ENCODE data around the gene ARHGAP10.

The ARHGAP10 gene

DNA sequence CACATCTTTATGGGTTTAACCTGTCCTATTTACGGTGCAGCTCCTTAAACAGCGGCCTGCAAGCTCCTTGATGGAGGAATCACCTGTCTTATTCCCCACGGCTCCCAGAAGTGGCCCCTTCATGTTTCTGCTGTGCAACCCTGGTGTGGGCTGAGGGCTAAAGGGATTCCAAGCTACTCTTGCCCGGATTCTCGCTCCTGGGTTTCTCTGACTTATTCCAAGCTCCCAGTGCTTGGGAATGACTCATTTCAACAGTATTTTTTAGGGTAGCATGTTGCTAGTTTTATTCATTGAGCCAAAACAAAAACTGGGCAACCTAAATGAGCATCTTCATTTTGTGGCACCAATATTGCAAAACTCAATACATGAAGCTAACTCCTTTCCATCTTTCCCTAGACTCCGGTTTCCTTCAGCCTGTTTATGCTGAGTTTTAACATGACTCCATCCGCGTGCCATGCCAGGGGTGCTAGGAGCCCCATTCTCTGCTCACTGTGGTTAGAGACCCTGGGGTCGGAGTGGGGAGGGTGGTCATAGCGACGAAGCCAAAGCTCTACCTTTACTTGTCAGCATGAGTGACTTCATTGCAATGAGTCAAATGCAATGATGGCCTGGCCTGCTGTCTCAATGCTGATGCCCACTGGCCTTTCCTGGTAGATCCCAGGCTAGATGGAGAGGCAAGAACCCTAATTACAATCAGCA is 360.6 kb downstream of the ARHGAP10 start:
- DNase-seq (ENCODE audit: low read depth in 2 of 2) = no peak

DNA sequence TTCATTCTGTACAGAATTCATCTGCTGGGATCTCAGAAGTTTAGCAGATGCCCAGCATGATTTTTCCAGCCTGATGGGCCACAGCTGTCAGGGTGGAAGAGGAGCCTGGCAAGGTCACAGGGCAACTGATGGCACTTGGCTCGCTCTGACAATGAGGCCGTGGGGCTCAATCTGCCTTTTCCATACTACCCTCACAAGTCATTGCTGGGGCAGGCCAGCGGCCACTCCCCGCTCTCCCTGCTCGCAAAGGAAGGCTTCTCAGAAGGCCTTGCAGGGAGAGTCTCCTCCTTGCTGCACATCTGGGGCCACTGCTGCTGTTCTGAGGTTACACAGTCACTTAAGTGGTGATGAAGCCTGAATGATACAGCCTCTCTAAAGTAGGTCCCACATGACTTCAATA is 361.2 kb downstream of the ARHGAP10 start:
- no peak for DNase-seq (ENCODE audit: low read depth in 2 of 2)

DNA sequence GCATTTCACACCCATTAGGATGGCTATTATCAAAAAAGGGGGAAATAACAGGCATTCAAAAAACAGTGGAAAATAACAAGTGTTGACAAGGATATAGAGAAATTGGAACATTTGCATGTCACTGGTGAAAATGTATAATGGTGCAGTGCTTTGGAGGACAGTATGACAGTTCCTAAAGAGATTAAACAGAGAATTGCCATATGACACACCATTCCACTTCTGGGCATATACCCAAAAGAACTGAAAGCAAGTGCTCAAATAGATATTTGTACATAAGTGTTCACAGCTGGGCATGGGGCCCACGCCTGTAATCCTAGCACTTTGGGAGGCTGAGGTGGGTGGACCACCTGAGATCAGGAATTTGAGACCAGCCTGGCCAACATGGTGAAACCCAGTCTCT is 362.3 kb downstream of the ARHGAP10 start:
- no peak for DNase-seq (ENCODE audit: low read depth in 2 of 2)

DNA sequence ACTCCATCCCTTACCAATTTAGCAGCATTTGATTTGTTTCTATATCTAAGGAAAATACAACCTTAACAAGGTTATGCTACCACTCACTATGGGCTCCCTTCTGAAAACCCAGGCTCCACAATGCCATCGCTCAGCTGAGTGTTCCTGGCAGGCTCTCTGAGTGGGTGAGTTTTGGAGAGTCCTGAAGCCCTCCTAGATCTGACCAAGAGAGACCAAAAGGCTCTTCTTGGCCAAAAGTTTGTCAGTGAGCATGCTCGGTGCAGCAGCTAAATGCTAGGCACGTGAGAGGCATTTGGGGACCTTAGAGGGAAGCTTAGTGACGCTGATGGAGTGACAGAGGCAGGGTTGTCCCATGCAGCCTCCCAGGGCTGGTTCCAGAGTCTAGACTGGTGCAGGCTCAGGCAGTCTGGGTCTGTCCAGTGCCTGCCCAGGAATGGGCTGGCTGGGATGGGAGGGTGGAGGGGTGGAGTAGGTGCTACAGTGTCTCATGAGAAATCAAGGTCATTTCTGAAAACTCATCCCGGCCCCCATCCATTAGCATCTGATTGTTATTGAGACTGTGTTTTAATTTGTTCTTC is 363.5 kb downstream of the ARHGAP10 start:
- DNase-seq (ENCODE audit: low read depth in 2 of 2) = no peak

DNA sequence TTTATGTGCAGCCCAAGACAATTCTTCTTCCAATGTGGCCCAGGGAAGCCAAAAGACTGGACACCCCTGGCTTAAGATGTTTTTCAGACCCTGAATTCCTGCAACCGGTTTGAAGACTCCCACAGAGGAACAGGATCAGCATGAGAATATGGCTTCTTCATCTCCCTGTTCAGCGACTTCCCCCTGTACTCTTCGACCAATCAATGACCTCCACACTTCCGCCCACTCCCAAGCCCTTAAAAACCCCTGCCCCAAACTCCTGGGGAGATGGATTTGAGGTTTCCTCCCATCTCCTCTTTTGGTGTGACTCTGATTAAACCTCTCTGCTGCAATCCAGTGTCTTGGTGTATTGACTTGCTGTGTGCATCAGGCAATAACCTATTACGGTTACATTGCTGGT is 365.9 kb downstream of the ARHGAP10 start:
- DNase-seq (ENCODE audit: low read depth in 2 of 2) = no peak

DNA sequence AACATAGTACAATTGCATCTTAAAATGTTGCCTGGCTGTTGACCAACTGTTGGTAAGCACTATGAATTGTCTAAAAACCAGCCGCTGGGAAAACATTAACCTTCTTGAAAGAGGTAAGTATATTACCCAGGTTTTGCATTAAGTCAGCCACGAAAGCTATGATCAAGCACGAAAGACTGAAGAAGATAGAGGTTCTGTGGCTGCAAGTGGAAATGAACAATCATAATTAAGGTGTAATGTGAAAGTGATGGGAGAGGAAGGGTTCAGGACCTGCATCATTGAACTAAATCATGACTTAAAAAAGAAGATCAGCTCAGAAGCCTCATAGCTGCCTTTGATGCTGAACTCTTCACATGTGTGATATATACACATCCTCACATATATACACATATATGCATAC is 369.3 kb downstream of the ARHGAP10 start:
- no peak for DNase-seq (ENCODE audit: low read depth in 2 of 2)

DNA sequence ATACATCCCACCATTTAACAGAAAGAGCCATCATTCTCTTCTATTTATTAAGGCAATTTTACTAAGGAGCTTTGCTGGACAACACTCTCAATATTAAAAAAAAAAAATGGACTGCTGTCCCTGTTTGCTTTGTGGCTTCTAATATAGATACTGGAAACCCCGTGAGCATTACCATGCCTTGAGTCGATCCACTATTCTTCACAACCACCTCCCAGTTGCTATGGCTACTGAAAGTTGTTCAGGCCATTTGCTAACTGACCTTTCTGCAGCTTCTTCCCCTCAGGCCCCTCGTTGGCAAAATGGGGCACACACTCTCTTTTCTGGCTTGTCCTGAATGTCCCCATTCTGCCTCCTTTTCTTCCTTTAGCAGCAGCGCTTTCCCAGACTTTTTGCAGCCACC is 369.9 kb downstream of the ARHGAP10 start:
- no peak for DNase-seq (ENCODE audit: low read depth in 2 of 2)

DNA sequence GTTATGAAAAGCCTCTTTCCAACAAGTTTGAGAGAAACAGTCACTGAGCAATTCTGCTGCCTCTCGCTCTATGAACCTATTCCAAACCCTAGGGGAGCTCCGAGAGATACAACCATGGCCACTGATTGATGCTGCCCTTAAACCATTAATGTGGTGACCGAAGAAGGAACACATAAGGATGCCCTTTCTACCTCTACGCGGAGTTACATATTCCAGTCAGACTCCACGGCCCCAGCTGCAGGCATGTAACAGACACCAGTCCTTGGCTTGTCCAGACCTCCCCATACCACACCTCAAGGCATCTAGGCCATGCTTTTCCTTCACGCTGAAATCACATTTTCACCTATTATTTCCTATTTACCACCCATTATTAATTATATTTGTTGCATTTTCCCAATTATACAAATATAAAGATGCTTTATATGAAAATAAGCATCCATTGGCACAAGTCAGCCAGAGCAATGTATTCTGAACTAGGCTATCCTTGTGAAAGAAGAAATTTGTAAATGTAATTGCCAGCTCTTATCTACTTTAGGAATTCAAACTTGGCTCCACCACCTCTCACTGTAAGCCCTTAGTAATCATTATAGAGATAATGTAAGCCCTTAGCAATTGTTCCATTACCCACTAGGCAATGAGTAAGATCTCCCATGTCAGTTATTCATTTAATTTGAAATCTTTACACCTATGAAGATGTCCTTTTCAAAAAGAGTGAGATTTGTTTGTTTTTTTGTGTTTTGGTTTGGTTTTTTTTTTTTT is 371.9 kb downstream of the ARHGAP10 start:
- no peak for DNase-seq (ENCODE audit: low read depth in 2 of 2)

DNA sequence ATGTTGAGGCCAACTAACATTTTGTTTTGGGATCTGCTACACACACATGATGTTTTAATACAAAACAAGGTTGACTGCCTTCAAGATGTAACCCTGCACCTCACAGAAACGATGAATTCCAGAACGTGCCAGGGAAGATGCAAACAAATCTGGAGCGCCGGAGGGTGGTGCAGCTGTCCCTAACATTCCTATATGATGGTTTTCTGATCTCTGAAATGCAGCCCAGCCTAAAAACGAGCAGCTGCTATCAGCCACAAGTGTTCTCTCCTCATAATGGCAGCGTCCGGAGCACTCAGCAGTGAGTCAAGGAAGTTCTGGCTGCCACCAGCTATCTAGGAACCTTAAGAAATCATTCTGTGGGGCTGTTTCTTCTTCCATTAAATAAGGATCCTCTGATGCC is 376.9 kb downstream of the ARHGAP10 start:
- no peak for DNase-seq (ENCODE audit: low read depth in 2 of 2)

DNA sequence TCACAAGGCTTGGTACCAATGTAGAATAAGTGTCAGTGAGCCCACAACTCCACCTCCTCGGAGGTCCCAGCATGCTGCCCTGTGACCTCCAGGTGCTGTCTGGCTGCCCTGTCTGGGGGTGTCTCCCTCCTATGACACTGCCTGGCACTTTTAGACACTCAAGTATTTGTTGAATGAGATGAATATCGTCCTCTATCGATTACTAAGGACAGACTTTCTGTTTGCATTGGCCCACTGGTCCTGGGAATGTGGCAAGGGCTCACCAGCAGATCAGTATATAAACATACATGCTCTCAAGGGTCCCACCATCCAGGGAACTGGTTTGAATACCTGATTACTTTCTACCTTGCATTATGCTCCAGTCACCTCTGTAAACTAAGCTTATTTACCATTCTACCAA is 377.3 kb downstream of the ARHGAP10 start:
- DNase-seq (ENCODE audit: low read depth in 2 of 2) = no peak

DNA sequence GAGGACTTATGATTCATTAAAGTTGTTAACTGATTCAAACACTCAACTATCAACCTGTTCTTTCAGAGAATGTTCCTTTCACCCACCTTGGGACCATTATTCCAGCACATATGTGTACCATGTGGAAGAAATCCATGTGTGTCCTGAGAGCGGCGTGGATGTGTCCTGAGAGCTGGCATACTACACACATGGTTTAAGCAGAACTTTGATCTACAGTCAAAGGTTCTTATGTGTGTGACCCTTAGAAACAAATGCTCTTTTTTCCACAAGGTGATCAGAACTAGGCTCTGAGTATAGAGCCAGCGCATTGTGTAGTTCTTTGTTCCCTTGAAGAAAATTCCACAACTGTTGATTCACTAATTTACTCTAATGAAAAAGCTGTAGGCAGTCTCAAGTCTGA is 378.3 kb downstream of the ARHGAP10 start:
- DNase-seq (ENCODE audit: low read depth in 2 of 2) = no peak

DNA sequence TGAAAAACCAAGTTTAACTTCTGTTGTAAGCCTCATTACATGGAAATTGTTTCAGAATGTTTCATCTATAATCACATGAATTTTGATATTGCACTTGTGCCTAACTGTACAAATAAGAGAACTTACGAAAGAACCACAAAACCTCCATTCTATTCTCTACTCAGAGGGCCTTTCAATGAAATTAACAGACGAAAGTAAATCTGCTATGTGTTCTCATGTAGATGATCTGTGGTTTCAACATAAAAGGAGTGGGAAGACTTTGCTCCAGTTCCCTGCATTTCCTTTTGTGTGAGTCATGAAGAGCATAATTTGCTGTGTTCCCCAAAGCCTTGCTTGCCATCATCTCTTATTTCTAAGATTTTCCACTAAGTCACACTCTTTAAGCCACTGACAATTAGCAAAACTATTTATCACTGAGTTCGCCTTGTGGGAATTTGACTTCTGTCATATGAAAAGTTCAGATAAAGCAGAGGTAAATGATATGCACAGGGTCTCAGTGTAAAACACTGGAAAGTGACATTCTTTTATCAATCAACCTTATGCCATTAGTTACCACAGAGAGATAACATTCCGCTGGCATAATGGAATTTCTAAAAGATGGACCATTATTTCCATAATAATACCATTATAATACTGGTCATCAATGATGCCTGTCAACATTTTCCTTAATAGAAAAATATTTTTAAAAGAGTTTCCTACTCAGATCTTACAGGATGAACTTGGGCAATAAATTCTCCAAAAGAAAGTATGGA is 380.5 kb downstream of the ARHGAP10 start:
- DNase-seq (ENCODE audit: low read depth in 2 of 2) = no peak

DNA sequence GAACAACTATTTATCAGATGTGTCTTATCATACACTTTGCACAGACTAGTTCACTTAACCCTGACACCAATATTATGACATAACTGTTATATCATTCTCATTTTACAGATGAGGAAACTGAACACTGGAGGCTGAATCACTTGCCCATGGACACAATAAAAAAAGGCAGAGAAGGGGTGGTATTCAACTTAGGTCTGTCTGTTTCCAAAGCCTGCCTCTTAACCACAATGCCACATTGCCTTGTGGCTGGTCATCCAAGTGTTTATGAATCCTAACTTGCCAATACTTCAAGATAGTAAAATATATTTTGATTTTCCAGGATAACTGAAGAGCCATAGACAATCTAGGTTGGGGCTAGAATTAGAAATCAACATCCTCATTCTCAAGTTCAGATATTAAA is 382.5 kb downstream of the ARHGAP10 start:
- DNase-seq (ENCODE audit: low read depth in 2 of 2) = no peak

DNA sequence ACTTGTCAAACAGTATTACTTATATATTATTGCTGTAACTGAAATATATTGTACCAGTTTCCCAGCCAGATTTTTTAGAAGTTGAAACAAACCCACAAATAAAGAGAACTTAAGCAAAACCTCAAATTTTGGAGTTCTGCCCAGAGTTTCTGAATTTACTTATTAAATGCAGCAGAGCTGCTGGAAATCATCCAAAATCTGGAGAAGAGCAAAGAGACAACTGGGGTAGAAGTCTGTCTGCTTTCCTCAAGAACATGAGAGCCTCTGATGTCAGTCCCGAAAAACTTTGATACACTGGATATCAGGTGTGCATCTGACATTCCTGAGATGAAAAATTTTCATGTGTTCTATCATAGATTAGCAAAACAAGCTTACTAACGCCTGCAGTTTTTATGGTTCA is 384.4 kb downstream of the ARHGAP10 start:
- DNase-seq (ENCODE audit: low read depth in 2 of 2) = no peak

DNA sequence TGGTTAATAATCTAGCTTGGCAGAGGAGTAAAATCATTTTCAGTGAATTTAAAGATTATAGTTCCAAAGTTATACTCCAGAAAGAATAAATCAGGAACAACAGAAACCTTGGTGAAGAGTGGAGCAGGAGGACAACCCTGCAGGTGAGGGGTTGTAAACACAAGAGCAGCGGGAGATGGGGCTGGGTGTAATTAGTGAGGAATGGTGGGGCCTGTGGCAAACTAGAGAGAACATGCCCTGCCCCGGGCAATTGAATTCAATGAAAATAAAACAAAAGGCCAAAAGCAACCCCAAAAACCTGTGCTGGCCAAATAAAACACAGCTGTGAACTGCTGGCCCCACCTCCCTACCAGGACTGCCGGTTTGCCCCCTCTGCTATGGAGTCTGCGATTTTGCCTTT is 385.1 kb downstream of the ARHGAP10 start:
- DNase-seq (ENCODE audit: low read depth in 2 of 2) = no peak

DNA sequence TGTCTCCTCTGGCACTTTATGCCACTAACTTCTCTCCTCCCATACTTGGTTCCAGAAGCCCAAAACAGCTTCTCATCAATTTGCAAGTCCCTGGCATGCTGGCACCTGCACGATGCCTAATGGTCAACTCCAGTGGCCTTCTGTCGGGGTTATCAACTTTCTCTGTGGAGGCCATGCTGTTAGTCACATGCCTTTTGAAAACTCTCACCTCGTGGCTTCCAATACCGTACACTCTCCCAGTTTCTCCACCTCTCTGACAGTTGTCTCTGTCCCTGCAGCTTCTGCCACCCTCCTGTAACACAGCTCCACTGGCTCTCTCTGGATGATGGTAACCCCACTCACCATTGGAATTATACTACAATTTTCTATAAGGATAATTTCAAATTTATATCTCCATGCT is 386.3 kb downstream of the ARHGAP10 start:
- DNase-seq (ENCODE audit: low read depth in 2 of 2) = no peak

DNA sequence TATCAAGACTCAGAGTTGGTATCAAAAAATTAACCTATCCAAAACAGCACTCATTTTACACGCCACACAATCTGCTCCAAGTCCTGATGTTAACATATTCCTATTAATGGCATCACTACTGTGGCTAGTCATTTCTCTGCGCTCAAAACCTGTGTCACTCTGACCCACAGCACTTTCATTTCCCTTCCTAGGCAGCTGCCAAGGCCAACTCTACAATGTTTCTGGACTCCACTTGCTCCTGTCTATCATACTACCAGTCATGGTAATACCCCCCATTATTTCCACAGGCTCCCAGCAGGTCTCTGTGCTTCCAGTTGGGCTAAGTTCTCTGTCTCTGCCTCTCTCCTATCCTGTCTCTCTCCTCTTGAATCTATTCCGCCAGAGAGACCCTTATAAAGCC is 386.7 kb downstream of the ARHGAP10 start:
- no peak for DNase-seq (ENCODE audit: low read depth in 2 of 2)

DNA sequence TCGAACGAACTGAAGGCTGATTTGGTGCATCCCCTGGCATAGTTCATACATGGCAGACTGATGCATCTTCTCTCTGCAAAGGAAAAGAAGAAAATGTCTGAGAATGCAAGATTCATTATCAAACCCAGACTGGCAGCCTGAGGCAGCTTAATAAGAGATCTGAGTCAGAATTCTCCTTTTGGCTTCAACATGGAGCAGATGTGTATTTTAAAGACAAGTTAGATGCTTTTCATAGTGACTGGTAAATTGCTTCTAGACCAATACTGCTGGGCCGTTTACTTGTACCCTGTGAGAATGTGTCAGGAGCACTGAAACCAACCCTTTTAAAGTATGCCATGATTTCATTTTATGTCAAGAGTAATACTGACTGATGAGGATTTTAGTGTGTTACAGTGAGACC is 388.3 kb downstream of the ARHGAP10 start:
- DNase-seq (ENCODE audit: low read depth in 2 of 2) = no peak
